Measurements from ENCODE around the gene RYR2. TPM values are rescaled to one million over a fixed set of nuclear protein-coding genes. Genes with fewer than 3 reads are reported as not detected.

RYR2 gene
- total and polyA plus RNA-seq, 11 donors, result 77.7 to 1,319 (median 805) TPM

DNA sequence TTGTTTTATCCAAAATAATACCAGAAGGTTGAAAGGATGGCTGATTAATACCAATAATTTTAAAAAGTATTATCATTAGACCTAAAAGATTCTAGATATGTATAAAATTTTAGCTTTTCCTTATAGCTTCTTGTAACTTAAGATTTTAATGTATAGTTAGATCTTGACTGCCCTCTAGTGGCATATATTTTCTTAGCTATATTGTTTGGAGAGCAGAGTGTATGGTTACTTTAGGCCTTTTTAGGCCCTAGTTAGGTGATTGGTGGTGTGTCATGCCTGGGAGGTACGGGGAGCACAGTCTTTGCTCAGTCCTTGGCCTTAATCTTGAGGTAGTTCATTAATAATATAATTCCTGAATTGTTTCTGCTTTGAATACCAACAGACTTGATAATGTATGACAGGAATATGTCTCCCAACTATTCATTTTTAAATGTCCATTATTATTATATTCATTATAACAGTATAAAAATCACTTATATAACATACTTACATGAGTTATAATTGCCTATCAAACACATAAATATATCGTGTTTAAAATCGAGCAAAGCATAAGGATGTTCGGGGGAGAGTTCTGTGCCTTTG is 520.3 kb downstream of the RYR2 start:
- Histone ChIP-seq H3K4me3 (no peak overlapping the region), H3K4me1 (peaks cover 0 to 40% (median 4%) of the 10 kb centered on the region in 12 donors), H3K27me3 (no peaks in the 10 kb centered on the region), H3K27ac (no peak overlapping the region), H3K36me3 (peaks cover 0 to 31% (median 3%) of the 10 kb centered on the region in 9 donors), H3K9me3 (peaks cover 0 to 4% (median 0%) of the 10 kb centered on the region in 12 donors)
- ATAC-seq (no peak), DNase-seq (no peak)
- intact Hi-C loops (cut with DNase I), result loop anchor here in 2 of 10 donors (10.0 kb wide), 2 partner anchors 958 to 1458 kb away; partner anchors contain the start of gene HEATR1 (in 1 of the 2)
- WGBS, 4 donors, result 45 to 69% (median 57%) methylated on average over 4 of the region's 4 CpGs
- no peak for TF ChIP-seq POLR2A (IDR thresholded peaks at IDR 0.05)
- TF ChIP-seq, protein P1, sequence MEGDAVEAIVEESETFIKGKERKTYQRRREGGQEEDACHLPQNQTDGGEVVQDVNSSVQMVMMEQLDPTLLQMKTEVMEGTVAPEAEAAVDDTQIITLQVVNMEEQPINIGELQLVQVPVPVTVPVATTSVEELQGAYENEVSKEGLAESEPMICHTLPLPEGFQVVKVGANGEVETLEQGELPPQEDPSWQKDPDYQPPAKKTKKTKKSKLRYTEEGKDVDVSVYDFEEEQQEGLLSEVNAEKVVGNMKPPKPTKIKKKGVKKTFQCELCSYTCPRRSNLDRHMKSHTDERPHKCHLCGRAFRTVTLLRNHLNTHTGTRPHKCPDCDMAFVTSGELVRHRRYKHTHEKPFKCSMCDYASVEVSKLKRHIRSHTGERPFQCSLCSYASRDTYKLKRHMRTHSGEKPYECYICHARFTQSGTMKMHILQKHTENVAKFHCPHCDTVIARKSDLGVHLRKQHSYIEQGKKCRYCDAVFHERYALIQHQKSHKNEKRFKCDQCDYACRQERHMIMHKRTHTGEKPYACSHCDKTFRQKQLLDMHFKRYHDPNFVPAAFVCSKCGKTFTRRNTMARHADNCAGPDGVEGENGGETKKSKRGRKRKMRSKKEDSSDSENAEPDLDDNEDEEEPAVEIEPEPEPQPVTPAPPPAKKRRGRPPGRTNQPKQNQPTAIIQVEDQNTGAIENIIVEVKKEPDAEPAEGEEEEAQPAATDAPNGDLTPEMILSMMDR (IDR thresholded peaks at IDR 0.05), result peak; percentile 26 to 66 (median 53)

- Histone ChIP-seq H3K4me1 (peaks cover 0 to 17% (median 4%) of the 10 kb centered on the region in 12 donors), H3K27ac (no peak overlapping the region), H3K36me3 (peaks cover 0 to 45% (median 6%) of the 10 kb centered on the region in 9 donors), H3K4me3 (no peak overlapping the region), H3K9me3 (no peaks in the 10 kb centered on the region), H3K27me3 (no peaks in the 10 kb centered on the region)
- intact Hi-C loops (cut with DNase I), result loop anchor here in 2 of 10 donors (10.0 kb wide), 2 partner anchors 960 to 1460 kb away; partner anchors contain the start of gene HEATR1 (in 1 of the 2)
- WGBS, 4 donors, result 44 to 60% (median 55%) methylated on average over 7 of the region's 7 CpGs
- peak in 3 of 4 donors; percentile 3 to 14 (median 9) for ATAC-seq
- no peak for TF ChIP-seq POLR2A (IDR thresholded peaks at IDR 0.05)
- TF ChIP-seq, protein P1 (IDR thresholded peaks at IDR 0.05), result no peak
- no peak for DNase-seq
Observed at GRCh38 chr1:237565236-237565635, 523.3 kb downstream of the RYR2 start.

GRCh38 chr1:237566581-237566980 is 524.6 kb downstream of the RYR2 start:
- Histone ChIP-seq H3K36me3 (peaks cover 0 to 57% (median 6%) of the 10 kb centered on the region in 9 donors), H3K4me3 (no peak overlapping the region), H3K27ac (peak overlapping the region in 1 of 12 donors; percentile 46), H3K4me1 (peaks cover 0 to 10% (median 0%) of the 10 kb centered on the region in 12 donors), H3K9me3 (no peaks in the 10 kb centered on the region), H3K27me3 (no peaks in the 10 kb centered on the region)
- DNase-seq (no peak), ATAC-seq (peak in 2 of 4 donors; percentile 16 to 35)
- WGBS, 4 donors, result 70 to 78% (median 77%) methylated on average over 14 of the region's 14 CpGs
- TF ChIP-seq POLR2A (IDR thresholded peaks at IDR 0.05), result no peak
- TF ChIP-seq, protein P1 (IDR thresholded peaks at IDR 0.05), result no peak
- intact Hi-C loops (cut with DNase I), result loop anchor here in 2 of 10 donors (10.0 kb wide), 2 partner anchors 962 to 1462 kb away; partner anchors contain the start of gene HEATR1 (in 1 of the 2)

DNA sequence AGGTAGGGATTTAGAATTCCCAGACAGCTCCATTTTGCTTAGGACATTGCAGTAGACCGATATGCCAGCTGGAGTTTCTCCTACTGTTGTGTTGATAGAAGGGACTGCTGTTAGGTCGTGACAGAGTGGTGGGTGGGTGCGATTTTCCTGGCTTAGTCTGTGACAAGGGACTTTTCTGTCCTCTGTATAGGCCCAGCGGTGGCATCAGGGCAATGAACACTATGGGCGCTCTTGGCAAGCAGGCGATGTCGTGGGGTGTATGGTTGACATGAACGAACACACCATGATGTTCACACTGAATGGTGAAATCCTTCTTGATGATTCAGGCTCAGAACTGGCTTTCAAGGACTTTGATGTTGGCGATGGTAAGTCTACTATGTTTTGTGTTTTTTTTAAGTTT is 527.0 kb downstream of the RYR2 start:
- WGBS, 4 donors, result 53 to 69% (median 65%) methylated on average over 6 to 9 of the region's 9 CpGs
- no peaks in the 10 kb centered on the region for H3K27me3 ChIP-seq
- TF ChIP-seq, protein P1 (IDR thresholded peaks at IDR 0.05), result no peak
- TF ChIP-seq POLR2A (IDR thresholded peaks at IDR 0.05), result no peak

More for the DNA sequence above, 527.0 kb downstream of the RYR2 start:
- DNase-seq, result no peak
- H3K9me3 ChIP-seq, result no peaks in the 10 kb centered on the region
- no peak overlapping the region for H3K4me3 ChIP-seq
- H3K27ac ChIP-seq, result no peak overlapping the region
- H3K4me1 ChIP-seq, result peaks cover 0 to 10% (median 0%) of the 10 kb centered on the region in 12 donors
- intact Hi-C loops (cut with DNase I), result loop anchor here in 2 of 10 donors (10.0 kb wide), 2 partner anchors 964 to 1464 kb away; partner anchors contain the start of gene HEATR1 (in 1 of the 2)
- peak in 2 of 4 donors; percentile 7 to 35 for ATAC-seq
- H3K36me3 ChIP-seq, result peaks cover 0 to 78% (median 9%) of the 10 kb centered on the region in 9 donors

Data from heart left ventricle (tissue), 16 donors.